ENCODE data around the gene FAM181A. TPM values are rescaled to one million over a fixed set of nuclear protein-coding genes. Genes with fewer than 3 reads are reported as not detected.

Gene FAM181A
- total and polyA plus RNA-seq, 2 donors (not counting 1 experiment from before 2014, with no cell fraction given) = not detected

DNA sequence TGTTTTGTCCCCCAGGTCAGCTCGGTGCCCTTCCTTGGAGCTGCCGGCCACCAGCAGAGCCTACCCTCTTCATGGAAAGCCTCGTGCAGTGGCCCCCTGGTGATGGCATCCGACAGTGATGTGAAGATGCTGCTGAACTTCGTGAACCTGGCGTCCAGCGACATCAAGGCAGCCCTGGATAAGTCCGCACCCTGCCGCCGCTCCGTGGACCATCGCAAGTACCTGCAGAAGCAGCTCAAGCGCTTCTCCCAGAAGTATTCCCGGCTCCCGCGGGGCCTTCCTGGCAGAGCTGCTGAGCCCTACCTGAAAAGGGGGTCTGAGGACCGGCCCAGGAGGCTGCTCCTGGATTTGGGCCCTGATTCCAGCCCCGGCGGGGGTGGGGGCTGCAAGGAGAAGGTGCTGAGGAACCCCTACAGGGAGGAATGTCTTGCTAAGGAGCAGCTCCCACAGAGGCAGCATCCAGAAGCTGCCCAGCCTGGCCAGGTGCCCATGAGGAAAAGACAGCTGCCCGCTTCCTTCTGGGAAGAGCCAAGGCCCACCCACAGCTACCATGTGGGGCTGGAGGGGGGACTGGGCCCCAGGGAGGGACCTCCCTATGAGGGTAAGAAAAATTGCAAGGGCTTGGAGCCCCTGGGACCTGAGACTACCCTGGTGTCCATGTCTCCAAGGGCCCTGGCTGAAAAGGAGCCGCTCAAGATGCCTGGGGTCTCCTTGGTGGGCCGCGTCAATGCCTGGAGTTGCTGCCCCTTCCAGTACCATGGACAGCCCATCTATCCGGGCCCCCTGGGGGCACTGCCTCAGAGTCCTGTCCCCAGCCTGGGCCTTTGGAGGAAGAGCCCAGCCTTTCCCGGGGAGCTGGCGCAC is 1.3 kb downstream of the FAM181A start:
- Mint-ChIP-seq H3K27me3 (no peaks in the 10 kb centered on the region), H3K9me3 (ENCODE audit: insufficient read depth) (no peaks in the 10 kb centered on the region), H3K4me1 (no peaks in the 10 kb centered on the region), H3K27ac (no peak overlapping the region), H3K4me3 (no peak overlapping the region)
- no peak overlapping the region for H3K9ac ChIP-seq (ENCODE audit: low read length)
- H3K79me2 ChIP-seq (ENCODE audit: control insufficient read depth, insufficient read depth, low read length) = no peaks in the 10 kb centered on the region
- H3K4me2 ChIP-seq (replicated peaks; ENCODE audit: low read depth, low read length, poor library complexity, severe bottlenecking) = no peak overlapping the region
- intact Hi-C loops (cut with micrococcal nuclease) = no loop called here
- H4K20me1 ChIP-seq (ENCODE audit: control insufficient read depth, insufficient read depth, low read length, poor library complexity, severe bottlenecking) = no peaks in the 10 kb centered on the region
- no peak overlapping the region for H3K4me3 ChIP-seq (ENCODE audit: control extremely low read depth in 1 of 5, extremely low read depth in 1 of 5, insufficient read depth in 1 of 5, low read depth in 2 of 5, low read length in 4 of 5)
- no peak for DNase-seq
- no peak overlapping the region for H3K27ac ChIP-seq (ENCODE audit: low read length in 2 of 2)
- ChIA-PET CTCF (no interaction called here), POLR2A (interaction anchor here (0.6 kb wide), 1 partner anchor 559 kb away, joined by 3 read pairs; no protein-coding TSS in a partner anchor)
- peaks cover 0 to 7% (median 0%) of the 10 kb centered on the region in 3 donors for H3K9me3 ChIP-seq (ENCODE audit: control extremely low read depth in 1 of 3, control insufficient read depth in 2 of 3, insufficient read depth in 1 of 3, low read length in 2 of 3)
- no peak for ATAC-seq (ENCODE audit: low read depth)
- H2AFZ ChIP-seq (ENCODE audit: insufficient read depth, low read depth, low read length, poor library complexity, severe bottlenecking) = no peak overlapping the region
- no peaks in the 10 kb centered on the region for H3K36me3 ChIP-seq (replicated peaks in 1 of 2; ENCODE audit: control extremely low read depth in 1 of 2, control insufficient read depth in 1 of 2, extremely low read depth in 1 of 2, insufficient read depth in 2 of 2, low read length in 1 of 2)
- no peaks in the 10 kb centered on the region for H3K27me3 ChIP-seq (replicated peaks in 1 of 4; ENCODE audit: control extremely low read depth in 1 of 4, control insufficient read depth in 3 of 4, insufficient read depth in 4 of 4, low read length in 3 of 4)
- TF ChIP-seq, protein P1, sequence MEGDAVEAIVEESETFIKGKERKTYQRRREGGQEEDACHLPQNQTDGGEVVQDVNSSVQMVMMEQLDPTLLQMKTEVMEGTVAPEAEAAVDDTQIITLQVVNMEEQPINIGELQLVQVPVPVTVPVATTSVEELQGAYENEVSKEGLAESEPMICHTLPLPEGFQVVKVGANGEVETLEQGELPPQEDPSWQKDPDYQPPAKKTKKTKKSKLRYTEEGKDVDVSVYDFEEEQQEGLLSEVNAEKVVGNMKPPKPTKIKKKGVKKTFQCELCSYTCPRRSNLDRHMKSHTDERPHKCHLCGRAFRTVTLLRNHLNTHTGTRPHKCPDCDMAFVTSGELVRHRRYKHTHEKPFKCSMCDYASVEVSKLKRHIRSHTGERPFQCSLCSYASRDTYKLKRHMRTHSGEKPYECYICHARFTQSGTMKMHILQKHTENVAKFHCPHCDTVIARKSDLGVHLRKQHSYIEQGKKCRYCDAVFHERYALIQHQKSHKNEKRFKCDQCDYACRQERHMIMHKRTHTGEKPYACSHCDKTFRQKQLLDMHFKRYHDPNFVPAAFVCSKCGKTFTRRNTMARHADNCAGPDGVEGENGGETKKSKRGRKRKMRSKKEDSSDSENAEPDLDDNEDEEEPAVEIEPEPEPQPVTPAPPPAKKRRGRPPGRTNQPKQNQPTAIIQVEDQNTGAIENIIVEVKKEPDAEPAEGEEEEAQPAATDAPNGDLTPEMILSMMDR (IDR thresholded peaks at IDR 0.05) = no peak
- TF ChIP-seq EZH2 (IDR thresholded peaks at IDR 0.05; ENCODE audit: borderline replicate concordance, insufficient read depth, low read depth, low read length, poor library complexity, severe bottlenecking) = no peak
- 91% methylated on average over 26 of the region's 26 CpGs for WGBS (ENCODE audit: insufficient coverage)
- no peaks in the 10 kb centered on the region for H3K4me1 ChIP-seq (ENCODE audit: control insufficient read depth in 2 of 2, insufficient read depth in 2 of 2, low read length in 2 of 2)

DNA sequence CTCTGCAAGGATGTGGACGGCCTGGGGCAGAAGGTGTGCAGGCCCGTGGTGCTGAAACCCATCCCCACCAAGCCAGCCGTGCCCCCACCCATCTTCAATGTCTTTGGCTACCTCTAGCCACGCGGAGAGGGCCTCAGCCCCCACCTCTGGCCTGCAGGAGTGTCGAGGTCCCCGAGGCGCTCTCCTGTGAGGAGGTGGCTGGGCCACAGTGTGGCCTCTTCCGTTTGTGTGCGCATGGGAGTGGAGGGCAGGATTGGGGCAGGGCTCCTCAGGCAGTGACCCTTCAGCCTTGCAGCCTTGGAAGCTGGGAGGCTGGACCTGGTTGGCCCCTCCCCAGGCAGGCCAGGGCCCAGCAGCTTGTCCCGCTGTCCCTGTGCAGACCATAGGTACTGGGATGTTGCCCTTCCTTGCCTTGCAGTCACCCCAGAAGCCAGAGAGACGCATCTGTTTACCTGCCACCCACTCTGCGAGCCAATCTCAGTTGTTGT is 1.9 kb downstream of the FAM181A start:
- CTCF ChIA-PET = no interaction called here
- Mint-ChIP-seq H3K27me3 (no peaks in the 10 kb centered on the region), H3K9me3 (ENCODE audit: insufficient read depth) (no peaks in the 10 kb centered on the region), H3K4me1 (no peaks in the 10 kb centered on the region), H3K4me3 (no peak overlapping the region), H3K27ac (no peak overlapping the region)
- Histone ChIP-seq H3K4me1 (ENCODE audit: control insufficient read depth in 2 of 2, insufficient read depth in 2 of 2, low read length in 2 of 2) (no peaks in the 10 kb centered on the region), H3K9ac (ENCODE audit: low read length) (no peak overlapping the region), H3K79me2 (ENCODE audit: control insufficient read depth, insufficient read depth, low read length) (no peaks in the 10 kb centered on the region), H2AFZ (ENCODE audit: insufficient read depth, low read depth, low read length, poor library complexity, severe bottlenecking) (no peak overlapping the region), H3K4me3 (ENCODE audit: control extremely low read depth in 1 of 5, extremely low read depth in 1 of 5, insufficient read depth in 1 of 5, low read depth in 2 of 5, low read length in 4 of 5) (no peak overlapping the region), H3K36me3 (replicated peaks in 1 of 2; ENCODE audit: control extremely low read depth in 1 of 2, control insufficient read depth in 1 of 2, extremely low read depth in 1 of 2, insufficient read depth in 2 of 2, low read length in 1 of 2) (no peaks in the 10 kb centered on the region), H3K9me3 (ENCODE audit: control extremely low read depth in 1 of 3, control insufficient read depth in 2 of 3, insufficient read depth in 1 of 3, low read length in 2 of 3) (peaks cover 0 to 7% (median 0%) of the 10 kb centered on the region in 3 donors), H4K20me1 (ENCODE audit: control insufficient read depth, insufficient read depth, low read length, poor library complexity, severe bottlenecking) (no peaks in the 10 kb centered on the region), H3K27me3 (replicated peaks in 1 of 4; ENCODE audit: control extremely low read depth in 1 of 4, control insufficient read depth in 3 of 4, insufficient read depth in 4 of 4, low read length in 3 of 4) (no peaks in the 10 kb centered on the region), H3K4me2 (replicated peaks; ENCODE audit: low read depth, low read length, poor library complexity, severe bottlenecking) (no peak overlapping the region), H3K27ac (ENCODE audit: low read length in 2 of 2) (no peak overlapping the region)
- TF ChIP-seq EZH2 (IDR thresholded peaks at IDR 0.05; ENCODE audit: borderline replicate concordance, insufficient read depth, low read depth, low read length, poor library complexity, severe bottlenecking) = no peak
- TF ChIP-seq, protein P1 (IDR thresholded peaks at IDR 0.05) = no peak
- ATAC-seq (ENCODE audit: low read depth) (no peak), DNase-seq (no peak)
- POLR2A ChIA-PET = no interaction called here
- intact Hi-C loops (cut with micrococcal nuclease) = no loop called here
- 93% methylated on average over 11 of the region's 13 CpGs for WGBS (ENCODE audit: insufficient coverage)
